IMR-90 (cell line): Measurements from ENCODE around the gene NFIX.

Experiments used
- CEBPB ChIP-seq: IDR thresholded peaks from 2 replicates; pipeline ENCODE4 v1.6.1; 2012; ENCODE audit warnings: low read depth, low read length, improper control_type of control experiment
- POLR2A ChIP-seq: IDR thresholded peaks from 2 replicates; pipeline ENCODE4 v1.6.1; 2012; ENCODE audit warnings: mild to moderate bottlenecking, low read depth, low read length
- SMC3 ChIP-seq: fragments of 150-350 bp; IDR thresholded peaks from 2 replicates; pipeline ENCODE4 v1.6.1; 2016; ENCODE audit warnings: low read depth, mild to moderate bottlenecking, antibody characterized with exemption, low read length, moderate library complexity
- USF2 ChIP-seq: fragments of 150-350 bp; IDR thresholded peaks from 2 replicates; pipeline ENCODE4 v1.6.1; 2017; ENCODE audit warnings: mild to moderate bottlenecking, antibody characterized with exemption, low read length, low read depth
- TF ChIP-seq, protein P1 (sequence below): conservative IDR thresholded peaks from 2 replicates; pipeline ENCODE4 v1.5.1; 2012; ENCODE audit warnings: mild to moderate bottlenecking, low read depth, low read length, improper control_type of control experiment

GRCh38 chr19:12987781-12988180 is 7.5 kb upstream of the NFIX start:
- TF ChIP-seq USF2 (no peak), POLR2A (no peak), CEBPB (no peak), SMC3 (no peak)
- TF ChIP-seq, protein P1, sequence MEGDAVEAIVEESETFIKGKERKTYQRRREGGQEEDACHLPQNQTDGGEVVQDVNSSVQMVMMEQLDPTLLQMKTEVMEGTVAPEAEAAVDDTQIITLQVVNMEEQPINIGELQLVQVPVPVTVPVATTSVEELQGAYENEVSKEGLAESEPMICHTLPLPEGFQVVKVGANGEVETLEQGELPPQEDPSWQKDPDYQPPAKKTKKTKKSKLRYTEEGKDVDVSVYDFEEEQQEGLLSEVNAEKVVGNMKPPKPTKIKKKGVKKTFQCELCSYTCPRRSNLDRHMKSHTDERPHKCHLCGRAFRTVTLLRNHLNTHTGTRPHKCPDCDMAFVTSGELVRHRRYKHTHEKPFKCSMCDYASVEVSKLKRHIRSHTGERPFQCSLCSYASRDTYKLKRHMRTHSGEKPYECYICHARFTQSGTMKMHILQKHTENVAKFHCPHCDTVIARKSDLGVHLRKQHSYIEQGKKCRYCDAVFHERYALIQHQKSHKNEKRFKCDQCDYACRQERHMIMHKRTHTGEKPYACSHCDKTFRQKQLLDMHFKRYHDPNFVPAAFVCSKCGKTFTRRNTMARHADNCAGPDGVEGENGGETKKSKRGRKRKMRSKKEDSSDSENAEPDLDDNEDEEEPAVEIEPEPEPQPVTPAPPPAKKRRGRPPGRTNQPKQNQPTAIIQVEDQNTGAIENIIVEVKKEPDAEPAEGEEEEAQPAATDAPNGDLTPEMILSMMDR: no peak
